Transverse colon (tissue), 4 donors: ENCODE measurements around the gene PPP1R17. TPM values are rescaled to one million over a fixed set of nuclear protein-coding genes. Genes with fewer than 3 reads are reported as not detected.

Source experiments
- DNase-seq: peaks from one replicate; pipeline ENCODE4 v3.0.0-alpha.2; 2019
- H3K27ac ChIP-seq, 4 donors: fragments of 200-600 bp; sonication (generic); 2 replicates each; pipeline ENCODE4 v1.5.1; 2016 to 2018; ENCODE audit warnings: inconsistent platforms in 4 of 4
- H3K27me3 ChIP-seq: fragments of 200-600 bp; sonication (generic); 2 replicates; pipeline ENCODE4 v1.5.1; 2017; ENCODE audit warnings: inconsistent platforms
- H3K36me3 ChIP-seq, 4 donors: fragments of 200-600 bp; sonication (generic); 2 replicates each; pipeline ENCODE4 v1.5.1; 2017 to 2019; ENCODE audit warnings: inconsistent platforms in 4 of 4
- H3K4me1 ChIP-seq, 4 donors: fragments of 200-600 bp; sonication (generic); 2 replicates each; pipeline ENCODE4 v1.5.1; 2017 to 2020; ENCODE audit warnings: inconsistent platforms in 4 of 4
- H3K4me3 ChIP-seq, 4 donors: fragments of 200-600 bp; sonication (generic); 1 replicate in 1 of 4; 2 replicates in 3 of 4; pipeline versions ENCODE4 v1.5.1 to v1.6.1; 2017 to 2019; ENCODE audit warnings: inconsistent platforms in 4 of 4
- H3K9me3 ChIP-seq, 2 donors: fragments of 200-600 bp; sonication (generic); 2 replicates each; pipeline ENCODE4 v1.5.1; 2017 to 2019; ENCODE audit warnings: inconsistent platforms in 2 of 2
- EP300 ChIP-seq: sonication (generic); formaldehyde crosslinking; IDR thresholded peaks from one replicate; pipeline ENCODE4 v1.6.1; 2017; ENCODE audit warnings: antibody characterized with exemption, low read depth
- POLR2A ChIP-seq: fragments of 450-650 bp; IDR thresholded peaks from one replicate; pipeline ENCODE4 v1.6.1; 2016; ENCODE audit warnings: antibody characterized with exemption, mild to moderate bottlenecking, moderate library complexity
- POLR2AphosphoS5 ChIP-seq, 3 donors: sonication (generic); formaldehyde crosslinking; IDR thresholded peaks; one replicate each; pipeline ENCODE4 v1.6.1; 2016; ENCODE audit warnings: antibody characterized with exemption in 3 of 3
- WGBS, 2 donors: methylation state at CpG; one replicate each; pipeline ENCODE4 v1.1.5; 2018; ENCODE audit warnings: low coverage in 1 of 2; 5-methylcytosine and 5-hydroxymethylcytosine counted together
- in situ Hi-C, 4 donors: fragments of 200-750 bp; cut with MboI; loops; one replicate each; pipeline versions ENCODE4 v1.15.0 to v1.15.1; 2017; ENCODE audit warnings: low sequenced_read_pairs in 3 of 4, low pct_ligation_motif_present in 1 of 4, low pct_unique_long_range_greater_than_20kb in 1 of 4
- intact Hi-C: fragments of 100-400 bp; cut with DNase I; formaldehyde crosslinking; loops from one replicate; pipeline ENCODE4 v1.15.1; 2023; ENCODE audit warnings: low total_unique reads
- total RNA-seq, 4 donors: library from RNA; depleted of rRNA; stranded (reverse); fragments of >200 nt; gene quantifications; one replicate each; pipeline ENCODE4 v1.1.0, GENCODE V29; 2016
- TF ChIP-seq, protein P1 (sequence below), 5 experiments: fragments of 200-600 bp in 3 of 5; fragments of 450-650 bp in 2 of 5; sonication (generic) in 3 of 5; IDR thresholded peaks; 1 replicate in 2 of 5; 2 replicates in 3 of 5; pipeline ENCODE4 v1.5.1; 2016 to 2017; ENCODE audit warnings: antibody characterized with exemption in 5 of 5, inconsistent platforms in 3 of 5, mild to moderate bottlenecking in 2 of 5, moderate library complexity in 1 of 5

The PPP1R17 gene
- total RNA-seq, 4 donors from 2014 or later: not detected

DNA sequence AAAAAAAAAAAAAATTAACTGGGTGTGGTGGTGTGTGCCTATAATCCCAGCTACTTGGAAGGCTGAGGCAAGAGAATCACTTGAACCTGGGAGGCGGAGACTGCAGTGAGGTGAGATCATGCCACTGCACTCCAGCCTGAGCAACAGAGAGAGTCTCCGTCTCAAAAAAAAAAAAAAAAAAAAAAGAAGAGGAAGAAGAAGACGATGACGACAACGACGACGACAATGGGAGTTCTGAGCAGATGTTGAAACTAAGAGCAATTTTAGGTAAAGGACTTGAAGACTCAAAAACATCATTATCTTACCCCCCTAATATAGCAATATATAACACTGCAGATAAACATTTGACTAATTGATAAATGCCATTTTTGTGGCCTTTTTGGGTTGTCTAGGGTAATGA is 39.5 kb upstream of the PPP1R17 start:
- intact Hi-C loops: no loop called here
- H3K9me3 ChIP-seq: no peaks in the 10 kb centered on the region
- H3K36me3 ChIP-seq: no peaks in the 10 kb centered on the region
- H3K27ac ChIP-seq: no peak overlapping the region
- no peaks in the 10 kb centered on the region for H3K27me3 ChIP-seq
- no peak overlapping the region for H3K4me3 ChIP-seq
- 85 to 93% methylated on average over 5 to 7 of the region's 7 CpGs for WGBS, 2 donors
- in situ Hi-C loops: loop anchor here (25.0 kb wide), 2 partner anchors 210 to 510 kb away; no protein-coding TSS in a partner anchor
- no peak for DNase-seq
- TF ChIP-seq POLR2A (no peak), POLR2AphosphoS5 (IDR thresholded peaks at IDR 0.05) (no peak), EP300 (no peak)
- TF ChIP-seq, protein P1, sequence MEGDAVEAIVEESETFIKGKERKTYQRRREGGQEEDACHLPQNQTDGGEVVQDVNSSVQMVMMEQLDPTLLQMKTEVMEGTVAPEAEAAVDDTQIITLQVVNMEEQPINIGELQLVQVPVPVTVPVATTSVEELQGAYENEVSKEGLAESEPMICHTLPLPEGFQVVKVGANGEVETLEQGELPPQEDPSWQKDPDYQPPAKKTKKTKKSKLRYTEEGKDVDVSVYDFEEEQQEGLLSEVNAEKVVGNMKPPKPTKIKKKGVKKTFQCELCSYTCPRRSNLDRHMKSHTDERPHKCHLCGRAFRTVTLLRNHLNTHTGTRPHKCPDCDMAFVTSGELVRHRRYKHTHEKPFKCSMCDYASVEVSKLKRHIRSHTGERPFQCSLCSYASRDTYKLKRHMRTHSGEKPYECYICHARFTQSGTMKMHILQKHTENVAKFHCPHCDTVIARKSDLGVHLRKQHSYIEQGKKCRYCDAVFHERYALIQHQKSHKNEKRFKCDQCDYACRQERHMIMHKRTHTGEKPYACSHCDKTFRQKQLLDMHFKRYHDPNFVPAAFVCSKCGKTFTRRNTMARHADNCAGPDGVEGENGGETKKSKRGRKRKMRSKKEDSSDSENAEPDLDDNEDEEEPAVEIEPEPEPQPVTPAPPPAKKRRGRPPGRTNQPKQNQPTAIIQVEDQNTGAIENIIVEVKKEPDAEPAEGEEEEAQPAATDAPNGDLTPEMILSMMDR (IDR thresholded peaks at IDR 0.05): no peak
- H3K4me1 ChIP-seq: no peaks in the 10 kb centered on the region

DNA sequence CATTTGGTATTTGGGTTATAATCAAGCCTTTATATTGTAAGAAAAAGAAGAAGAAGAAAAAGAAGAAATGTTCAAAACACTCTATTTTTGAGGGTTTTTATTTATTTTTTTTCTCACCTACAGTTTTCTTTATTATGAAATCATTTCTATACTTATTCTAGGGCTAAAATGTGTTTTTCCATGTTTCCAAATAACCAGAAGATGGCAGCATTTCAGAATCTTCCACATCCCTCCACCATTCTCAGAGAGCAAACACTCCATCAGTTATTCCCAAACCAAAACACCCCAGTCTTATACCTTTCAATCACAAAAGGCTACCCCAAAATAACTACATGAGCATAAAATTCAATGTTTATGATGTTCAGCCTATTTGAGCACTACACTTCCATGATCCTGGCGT is 38.7 kb upstream of the PPP1R17 start:
- Histone ChIP-seq H3K27me3 (no peaks in the 10 kb centered on the region), H3K9me3 (no peaks in the 10 kb centered on the region), H3K27ac (no peak overlapping the region), H3K36me3 (no peaks in the 10 kb centered on the region), H3K4me3 (no peak overlapping the region), H3K4me1 (no peaks in the 10 kb centered on the region)
- intact Hi-C loops: no loop called here
- in situ Hi-C loops: loop anchor here (25.0 kb wide), 2 partner anchors 211 to 511 kb away; no protein-coding TSS in a partner anchor
- WGBS, 2 donors: 80 to 93% methylated on average over 1 of the region's 1 CpG
- no peak for DNase-seq
- TF ChIP-seq EP300 (no peak), POLR2A (no peak)

DNA sequence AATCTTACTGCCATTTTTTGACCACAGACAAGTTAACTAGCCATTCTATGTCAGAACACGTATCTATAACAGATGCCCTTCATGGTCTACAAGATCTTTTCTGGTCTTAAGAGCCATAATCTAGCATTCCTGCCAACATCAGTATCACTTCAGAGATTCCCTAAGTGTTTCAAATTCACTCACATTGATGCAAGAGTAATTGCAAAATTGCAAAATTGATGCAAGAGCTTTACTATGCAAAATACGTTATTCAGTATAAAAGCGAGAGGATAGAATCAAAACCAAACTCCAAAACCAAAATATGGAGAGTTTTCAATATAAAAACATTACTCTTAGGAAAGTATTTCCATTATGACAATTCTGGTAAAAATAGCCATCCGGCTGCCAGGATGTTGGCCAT is 38.1 kb upstream of the PPP1R17 start:
- intact Hi-C loops (no loop called here), in situ Hi-C loops (loop anchor here (25.0 kb wide), 2 partner anchors 212 to 512 kb away; no protein-coding TSS in a partner anchor)
- Histone ChIP-seq H3K4me3 (no peak overlapping the region), H3K27me3 (no peaks in the 10 kb centered on the region), H3K9me3 (no peaks in the 10 kb centered on the region), H3K27ac (no peak overlapping the region), H3K4me1 (no peaks in the 10 kb centered on the region), H3K36me3 (no peaks in the 10 kb centered on the region)
- TF ChIP-seq, protein P1 (IDR thresholded peaks at IDR 0.05): no peak
- TF ChIP-seq EP300 (no peak), POLR2AphosphoS5 (IDR thresholded peaks at IDR 0.05) (no peak), POLR2A (no peak)
- no peak for DNase-seq
- WGBS, 2 donors: 79 to 84% methylated on average over 4 of the region's 4 CpGs

DNA sequence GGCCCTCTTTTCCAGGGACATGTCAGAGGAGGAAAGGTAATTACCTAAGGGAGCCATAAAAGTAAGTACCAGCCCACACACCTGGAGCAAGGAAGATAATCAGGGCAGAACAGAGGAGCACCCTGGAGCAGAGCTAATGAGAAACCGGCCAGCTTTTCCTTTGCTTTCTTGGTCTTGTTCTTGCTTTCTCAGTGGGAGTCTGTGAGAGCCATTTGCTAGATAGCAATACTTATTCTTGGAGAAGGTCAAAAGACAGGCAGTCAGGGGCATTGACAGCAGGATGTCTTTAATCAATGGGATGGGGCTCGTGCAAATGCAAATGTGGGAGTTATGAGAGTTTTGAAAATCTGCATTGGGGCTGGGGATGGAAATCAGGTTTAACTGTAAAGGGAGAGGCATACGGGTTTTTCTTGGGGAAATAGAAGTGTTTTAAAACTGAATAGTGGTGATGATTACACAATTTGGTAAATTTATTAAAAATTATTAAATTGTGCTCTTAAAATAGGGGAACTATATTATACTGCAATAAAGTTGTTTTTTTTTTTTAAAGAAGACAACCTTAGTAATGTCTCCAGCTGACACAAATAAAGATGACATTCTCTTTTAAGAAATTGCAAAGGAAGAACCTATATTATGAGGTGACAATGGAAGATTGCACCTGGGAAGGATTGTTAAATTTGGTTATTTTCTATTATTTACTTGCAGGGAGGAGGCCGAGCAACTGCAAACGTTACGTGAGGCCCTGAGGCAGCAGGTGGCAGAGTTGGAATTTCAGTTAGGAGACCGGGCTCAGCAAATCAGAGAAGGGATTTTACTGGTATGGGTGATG is 35.6 kb upstream of the PPP1R17 start:
- H3K27ac ChIP-seq: no peak overlapping the region
- H3K4me1 ChIP-seq: no peaks in the 10 kb centered on the region
- intact Hi-C loops: no loop called here
- 58 to 61% methylated on average over 7 of the region's 7 CpGs for WGBS, 2 donors
- H3K27me3 ChIP-seq: no peaks in the 10 kb centered on the region
- H3K4me3 ChIP-seq: no peak overlapping the region
- no peaks in the 10 kb centered on the region for H3K9me3 ChIP-seq
- TF ChIP-seq EP300 (no peak), POLR2A (no peak), POLR2AphosphoS5 (IDR thresholded peaks at IDR 0.05) (no peak)
- TF ChIP-seq, protein P1 (IDR thresholded peaks at IDR 0.05): no peak
- no peaks in the 10 kb centered on the region for H3K36me3 ChIP-seq
- in situ Hi-C loops: no loop called here
- DNase-seq: no peak

DNA sequence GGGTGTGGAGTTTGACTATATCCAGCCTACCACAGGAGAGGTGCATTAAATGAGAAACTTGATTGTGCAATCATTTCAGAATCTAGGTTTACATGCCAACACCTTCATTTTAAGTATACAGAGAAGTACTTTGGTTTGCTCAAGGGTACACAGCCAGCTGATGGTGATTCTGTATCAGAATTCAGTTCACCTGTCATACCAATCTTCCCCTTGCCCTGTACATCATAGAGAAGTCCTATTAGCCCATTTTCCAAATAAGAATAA is 35.0 kb upstream of the PPP1R17 start:
- no peaks in the 10 kb centered on the region for H3K27me3 ChIP-seq
- in situ Hi-C loops: no loop called here
- no peaks in the 10 kb centered on the region for H3K4me1 ChIP-seq
- intact Hi-C loops: no loop called here
- TF ChIP-seq EP300: no peak
- no peak for TF ChIP-seq POLR2AphosphoS5 (IDR thresholded peaks at IDR 0.05)
- TF ChIP-seq, protein P1 (IDR thresholded peaks at IDR 0.05): no peak
- TF ChIP-seq POLR2A: no peak
- no peaks in the 10 kb centered on the region for H3K9me3 ChIP-seq
- no peak overlapping the region for H3K27ac ChIP-seq
- no peak overlapping the region for H3K4me3 ChIP-seq
- no peak for DNase-seq
- H3K36me3 ChIP-seq: no peaks in the 10 kb centered on the region
